GM19328 (cell line): Measurements from ENCODE around the gene SPRED3.

ENCODE experiments used
- ATAC-seq: cut with Tn5 transposase; IDR thresholded peaks from one replicate; pipeline ENCODE4 v1.9.1; 2021; ENCODE audit warnings: mild to moderate bottlenecking, moderate library complexity; ENCODE audit not compliant: unreplicated experiment

SPRED3 gene

DNA sequence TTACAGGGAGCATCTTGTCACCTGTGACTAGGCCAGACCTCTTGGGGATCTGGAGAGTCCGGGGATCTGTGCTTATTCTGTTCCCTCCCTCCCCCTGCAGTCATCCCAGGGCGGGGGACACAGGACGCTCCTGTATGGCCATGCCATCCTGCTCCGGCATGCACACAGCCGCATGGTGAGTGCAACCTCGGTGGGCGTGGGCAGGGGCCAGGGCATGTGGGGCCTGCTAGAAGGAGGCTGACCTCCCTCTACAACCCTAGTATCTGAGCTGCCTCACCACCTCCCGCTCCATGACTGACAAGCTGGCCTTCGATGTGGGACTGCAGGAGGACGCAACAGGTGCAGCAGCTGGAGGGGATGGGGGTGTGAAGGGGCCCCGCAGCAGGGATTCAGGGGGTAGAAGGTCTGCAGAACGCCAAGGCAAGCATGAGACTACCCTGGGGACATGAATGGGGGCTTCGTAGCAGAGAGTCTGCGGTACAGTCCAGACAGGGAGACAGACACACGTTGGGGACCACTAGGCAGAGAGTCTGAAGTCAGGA lies 55.0 kb downstream of the SPRED3 start:
- ATAC-seq = no peak

DNA sequence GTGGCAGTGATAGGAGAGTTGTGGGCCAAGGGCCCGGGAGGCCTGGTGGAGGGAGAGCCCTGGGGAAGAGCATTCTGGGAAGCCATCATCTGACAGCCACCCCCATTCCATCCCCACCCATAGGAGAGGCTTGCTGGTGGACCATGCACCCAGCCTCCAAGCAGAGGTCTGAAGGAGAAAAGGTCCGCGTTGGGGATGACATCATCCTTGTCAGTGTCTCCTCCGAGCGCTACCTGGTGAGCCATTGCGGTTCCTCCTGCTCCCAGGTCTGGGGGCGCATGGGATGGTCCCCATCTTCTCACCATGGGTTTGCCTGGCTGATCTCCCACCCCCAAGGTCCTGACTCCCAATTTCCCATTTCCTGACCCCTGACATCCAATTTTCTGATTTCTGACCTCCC lies 55.5 kb downstream of the SPRED3 start:
- ATAC-seq = no peak

DNA sequence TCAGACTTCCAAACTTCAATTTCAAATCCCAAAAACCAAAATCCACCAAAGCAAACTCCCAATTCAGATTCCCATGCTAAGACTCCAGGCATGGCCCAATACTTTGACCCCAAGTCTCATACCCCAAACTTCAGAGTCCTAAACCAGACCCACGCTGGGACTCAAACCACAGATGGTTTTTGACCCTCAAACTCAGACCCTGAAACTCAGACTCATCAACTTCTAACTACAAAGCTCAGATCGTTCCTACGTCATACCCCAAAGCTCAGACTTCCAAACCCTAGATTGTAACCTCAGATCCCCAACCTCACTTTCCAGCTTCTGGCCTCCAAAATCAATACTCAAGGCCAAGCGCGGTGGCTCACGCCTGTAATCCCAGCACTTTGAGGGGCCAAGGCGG lies 56.9 kb downstream of the SPRED3 start:
- ATAC-seq = no peak

GRCh38 chr19:38448225-38448624 lies 59.7 kb downstream of the SPRED3 start:
- no peak for ATAC-seq
